Retinal pigment epithelial cell (primary cell): ENCODE measurements around the gene TBX15.

ENCODE experiments used
- DNase-seq: peaks from one replicate; pipeline ENCODE4 v3.0.0-alpha.2; 2010; ENCODE audit warnings: low read depth
- H3K4me3 ChIP-seq: 2 replicates; pipeline ENCODE4 v1.5.1; 2011; ENCODE audit warnings: mild to moderate bottlenecking, low read length, control low read depth, moderate library complexity
- CTCF ChIP-seq: conservative IDR thresholded peaks from 2 replicates; pipeline ENCODE4 v1.5.1; 2011; ENCODE audit warnings: low read depth, low read length, control low read depth, inconsistent platforms

The TBX15 gene

GRCh38 chr1:118948351-118948750, 39.8 kb downstream of the TBX15 start:
- no peak for TF ChIP-seq CTCF
- H3K4me3 ChIP-seq = no peak overlapping the region
- no peak for DNase-seq

- TF ChIP-seq CTCF = no peak
- no peak for DNase-seq
Observed at GRCh38 chr1:118947790-118948189, 40.4 kb downstream of the TBX15 start.

GRCh38 chr1:118947003-118947765, 41.0 kb downstream of the TBX15 start:
- no peak for DNase-seq
- H3K4me3 ChIP-seq = no peak overlapping the region
- TF ChIP-seq CTCF = no peak

More at GRCh38 chr1:118947790-118948189, 40.4 kb downstream of the TBX15 start:
- no peak overlapping the region for H3K4me3 ChIP-seq

DNA sequence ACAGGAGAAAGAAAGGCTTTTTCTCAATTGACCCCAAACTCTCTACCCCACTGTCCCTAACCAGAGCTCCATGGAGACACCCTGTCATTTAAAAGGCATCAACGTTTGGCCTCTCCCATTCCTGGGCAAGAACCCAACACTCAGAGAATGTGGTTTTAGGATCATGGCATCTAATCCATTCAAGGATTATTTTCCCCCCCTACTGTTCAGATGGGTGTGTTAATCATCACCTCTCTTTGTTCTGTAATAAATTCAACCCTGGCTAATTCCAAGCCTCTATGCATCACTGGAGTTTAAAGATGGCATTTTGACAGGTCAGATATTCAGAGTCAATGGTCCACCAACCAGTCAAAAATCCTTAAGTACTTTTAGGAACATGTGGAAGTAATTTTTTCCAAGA, 42.7 kb downstream of the TBX15 start:
- no peak overlapping the region for H3K4me3 ChIP-seq
- DNase-seq = no peak
- no peak for TF ChIP-seq CTCF

DNA sequence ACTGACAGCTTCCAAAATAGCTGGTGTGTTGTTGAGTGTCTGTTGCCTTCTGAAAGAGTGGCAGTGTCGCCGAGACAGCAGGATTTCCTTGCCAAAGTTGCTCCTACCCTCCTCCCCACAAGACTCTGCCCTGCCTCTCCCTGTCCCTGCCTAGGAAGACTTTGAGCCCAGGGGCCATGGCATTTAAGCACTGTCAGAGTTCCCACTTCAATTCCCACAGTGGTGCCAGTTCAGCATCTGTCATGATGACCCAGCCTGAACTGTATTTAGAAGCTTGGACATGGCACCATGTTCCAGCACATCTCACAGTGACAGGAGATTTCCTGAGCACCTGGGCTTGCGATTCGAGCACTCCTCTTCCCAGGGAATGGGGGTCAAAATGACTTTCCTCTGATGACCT, 43.6 kb downstream of the TBX15 start:
- no peak for DNase-seq
- no peak overlapping the region for H3K4me3 ChIP-seq
- no peak for TF ChIP-seq CTCF

DNA sequence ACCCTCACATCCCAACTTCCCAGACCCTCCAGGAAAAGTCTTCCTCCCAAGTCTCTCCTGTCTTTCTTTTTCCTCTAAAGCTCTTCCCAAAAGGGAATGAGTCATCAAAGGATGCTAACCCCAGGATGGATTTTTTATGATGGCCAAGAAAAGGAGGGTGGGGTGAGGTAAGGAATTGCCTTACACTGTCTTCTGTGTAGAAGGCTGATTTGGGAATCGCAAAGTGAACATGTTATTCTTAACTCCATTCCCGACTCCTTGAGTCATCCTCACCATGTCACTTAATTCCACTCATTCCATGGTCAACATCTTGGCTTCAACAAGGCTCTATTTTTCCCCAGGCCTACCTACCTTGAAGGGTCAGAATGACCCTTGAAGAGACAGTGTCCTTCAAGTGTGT, 44.0 kb downstream of the TBX15 start:
- DNase-seq = no peak
- no peak for TF ChIP-seq CTCF
- H3K4me3 ChIP-seq = no peak overlapping the region

- H3K4me3 ChIP-seq = no peak overlapping the region
- TF ChIP-seq CTCF = no peak
- DNase-seq = no peak
Observed at GRCh38 chr1:118940957-118941356, 47.2 kb downstream of the TBX15 start.
